ENCODE data around the gene DNM3.

DNA sequence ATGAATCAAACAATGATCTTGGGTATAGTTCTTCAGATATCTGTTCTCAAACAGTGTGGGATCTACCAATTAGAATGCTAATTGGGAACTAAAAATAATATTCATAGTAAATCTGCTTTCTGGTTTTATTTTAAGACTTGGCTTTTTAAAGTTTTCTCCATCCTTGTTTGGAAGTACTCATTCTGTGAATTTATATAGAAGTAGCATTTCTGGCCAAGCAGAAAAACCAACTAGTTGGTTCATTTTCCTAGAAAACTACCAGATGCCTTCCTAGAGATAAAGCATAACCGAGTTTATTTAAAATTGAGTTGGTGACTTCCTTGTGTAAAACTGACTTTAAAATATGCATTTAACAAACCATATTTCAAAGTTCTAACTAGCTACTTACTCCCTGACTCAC lies 48.8 kb downstream of the DNM3 start:
- TF ChIP-seq EP300 (IDR thresholded peaks at IDR 0.05; ENCODE audit: borderline replicate concordance) (no peak), FOXM1 (IDR thresholded peaks at IDR 0.05; ENCODE audit: borderline replicate concordance, low read depth) (no peak), MAX (IDR thresholded peaks at IDR 0.05) (no peak)
